Kidney tubule cell (primary cell): ENCODE data around the gene SHANK1.
"Not testable (repeated sequence)": the region's sequence is repeated elsewhere in the genome, so short reads cannot be mapped to it uniquely, and the experiment has no call there.

Source experiments
- DNase-seq: peaks from one replicate; pipeline ENCODE4 v3.0.0-alpha.2; 2018; ENCODE audit warnings: low spot score

SHANK1 gene

GRCh38 chr19:50719566-50719965 is at the start of gene SHANK1:
Gene SHANK1, minus strand, starts transcription at chr19:50719802. Its CDS starts 2,883 bp downstream, at chr19:50716919.
- DNase-seq, result no peak

GRCh38 chr19:50768277-50768676 is 48.7 kb upstream of the SHANK1 start:
- DNase-seq, result no peak

- DNase-seq, result peak; percentile 44
Measured at GRCh38 chr19:50767263-50767662, 47.7 kb upstream of the SHANK1 start.

- DNase-seq, result not testable (repeated sequence)
Measured at GRCh38 chr19:50766746-50767145, 47.1 kb upstream of the SHANK1 start.

- DNase-seq, result no peak
Measured at GRCh38 chr19:50764409-50764808, 44.8 kb upstream of the SHANK1 start.

- not testable (repeated sequence) for DNase-seq
Measured at GRCh38 chr19:50763521-50763920, 43.9 kb upstream of the SHANK1 start.

- DNase-seq, result not testable (repeated sequence)
Measured at GRCh38 chr19:50761501-50761900, 41.9 kb upstream of the SHANK1 start.

- no peak for DNase-seq
Measured at GRCh38 chr19:50759886-50760285, 40.3 kb upstream of the SHANK1 start.

- not testable (repeated sequence) for DNase-seq
Measured at GRCh38 chr19:50759076-50759475, 39.5 kb upstream of the SHANK1 start.

- DNase-seq, result not testable (repeated sequence)
Measured at GRCh38 chr19:50757624-50758023, 38.0 kb upstream of the SHANK1 start.

- DNase-seq, result not testable (repeated sequence)
Measured at GRCh38 chr19:50756244-50756643, 36.6 kb upstream of the SHANK1 start.

GRCh38 chr19:50753879-50754278 is 34.3 kb upstream of the SHANK1 start:
- DNase-seq, result no peak

- no peak for DNase-seq
Measured at GRCh38 chr19:50750010-50750409, 30.4 kb upstream of the SHANK1 start.

GRCh38 chr19:50749490-50749889 is 29.9 kb upstream of the SHANK1 start:
- DNase-seq, result no peak

GRCh38 chr19:50747141-50747540 is 27.5 kb upstream of the SHANK1 start:
- not testable (repeated sequence) for DNase-seq

- no peak for DNase-seq
Measured at GRCh38 chr19:50745221-50745620, 25.6 kb upstream of the SHANK1 start.

- DNase-seq, result no peak
Measured at GRCh38 chr19:50743537-50743936, 23.9 kb upstream of the SHANK1 start.

- no peak for DNase-seq
Measured at GRCh38 chr19:50741179-50741933, 21.8 kb upstream of the SHANK1 start.

GRCh38 chr19:50739914-50740426 is 20.4 kb upstream of the SHANK1 start:
- DNase-seq, result no peak

- DNase-seq, result no peak
Measured at GRCh38 chr19:50739132-50739913, 19.7 kb upstream of the SHANK1 start.

GRCh38 chr19:50736338-50736737 is 16.7 kb upstream of the SHANK1 start:
- no peak for DNase-seq

GRCh38 chr19:50735869-50736268 is 16.3 kb upstream of the SHANK1 start:
- DNase-seq, result no peak

- no peak for DNase-seq
Measured at GRCh38 chr19:50729894-50730293, 10.3 kb upstream of the SHANK1 start.
